ENCODE measurements around the gene ZNF358.

The ZNF358 gene

GRCh38 chr19:7528522-7529245, 12.8 kb downstream of the ZNF358 start:
- no peak for DNase-seq (ENCODE audit: extremely low spot score)
- TF ChIP-seq CTCF (IDR thresholded peaks at IDR 0.05; ENCODE audit: control extremely low read depth, extremely low read depth, low read depth, missing control alignments), result no peak
- POLR2A ChIA-PET, result no interaction called here
- CTCF ChIA-PET, result no interaction called here

- ChIA-PET POLR2A (no interaction called here), CTCF (no interaction called here)
- no peak for DNase-seq (ENCODE audit: extremely low spot score)
- no peak for TF ChIP-seq CTCF (IDR thresholded peaks at IDR 0.05; ENCODE audit: control extremely low read depth, extremely low read depth, low read depth, missing control alignments)
These were observed 13.3 kb downstream of the ZNF358 start for GRCh38 chr19:7529246-7529600.

- POLR2A ChIA-PET, result no interaction called here
- CTCF ChIA-PET, result interaction anchor here (2.0 kb wide), 1 partner anchor 38 kb away, joined by 4 read pairs; no protein-coding TSS in a partner anchor
- TF ChIP-seq CTCF (IDR thresholded peaks at IDR 0.05; ENCODE audit: control extremely low read depth, extremely low read depth, low read depth, missing control alignments), result no peak
- no peak for DNase-seq (ENCODE audit: extremely low spot score)
These were observed 13.9 kb downstream of the ZNF358 start for GRCh38 chr19:7529610-7530490.

GRCh38 chr19:7533281-7533885, 17.5 kb downstream of the ZNF358 start:
- TF ChIP-seq CTCF (IDR thresholded peaks at IDR 0.05; ENCODE audit: control extremely low read depth, extremely low read depth, low read depth, missing control alignments), result no peak
- ChIA-PET POLR2A (interaction anchor here (3.5 kb wide), 1 partner anchor 10 kb away, joined by 16 read pairs; the partner anchor contains the start of gene MCOLN1), CTCF (no interaction called here)
- no peak for DNase-seq (ENCODE audit: extremely low spot score)

- POLR2A ChIA-PET, result interaction anchor here (3.5 kb wide), 1 partner anchor 11 kb away, joined by 16 read pairs; the partner anchor contains the start of gene MCOLN1
- no peak for TF ChIP-seq CTCF (IDR thresholded peaks at IDR 0.05; ENCODE audit: control extremely low read depth, extremely low read depth, low read depth, missing control alignments)
- peak; percentile 94 for DNase-seq (ENCODE audit: extremely low spot score)
- CTCF ChIA-PET, result interaction anchor here (1.0 to 1.1 kb wide), 2 partner anchors 34 to 266 kb away, joined by 3 read pairs; no protein-coding TSS in a partner anchor
These were observed 18.1 kb downstream of the ZNF358 start for GRCh38 chr19:7533925-7534480.

- ChIA-PET CTCF (interaction anchor here (1.0 to 1.3 kb wide), 3 partner anchors 34 to 334 kb away, joined by 3 to 4 read pairs (median 3); no protein-coding TSS in a partner anchor), POLR2A (interaction anchor here (3.5 kb wide), 1 partner anchor 11 kb away, joined by 16 read pairs; the partner anchor contains the start of gene MCOLN1)
- peak; percentile 14 for TF ChIP-seq CTCF (IDR thresholded peaks at IDR 0.05; ENCODE audit: control extremely low read depth, extremely low read depth, low read depth, missing control alignments)
- peak; percentile 68 for DNase-seq (ENCODE audit: extremely low spot score)
These were observed 18.7 kb downstream of the ZNF358 start for GRCh38 chr19:7534531-7535046.
